GM10847 (cell line): Measurements from ENCODE around the gene DNAAF1.

Experiments
- POLR2A ChIP-seq: IDR thresholded peaks from 2 replicates; pipeline ENCODE4 v1.6.1; 2011; ENCODE audit not compliant: insufficient read length; ENCODE audit errors: extremely low read depth

Gene DNAAF1

DNA sequence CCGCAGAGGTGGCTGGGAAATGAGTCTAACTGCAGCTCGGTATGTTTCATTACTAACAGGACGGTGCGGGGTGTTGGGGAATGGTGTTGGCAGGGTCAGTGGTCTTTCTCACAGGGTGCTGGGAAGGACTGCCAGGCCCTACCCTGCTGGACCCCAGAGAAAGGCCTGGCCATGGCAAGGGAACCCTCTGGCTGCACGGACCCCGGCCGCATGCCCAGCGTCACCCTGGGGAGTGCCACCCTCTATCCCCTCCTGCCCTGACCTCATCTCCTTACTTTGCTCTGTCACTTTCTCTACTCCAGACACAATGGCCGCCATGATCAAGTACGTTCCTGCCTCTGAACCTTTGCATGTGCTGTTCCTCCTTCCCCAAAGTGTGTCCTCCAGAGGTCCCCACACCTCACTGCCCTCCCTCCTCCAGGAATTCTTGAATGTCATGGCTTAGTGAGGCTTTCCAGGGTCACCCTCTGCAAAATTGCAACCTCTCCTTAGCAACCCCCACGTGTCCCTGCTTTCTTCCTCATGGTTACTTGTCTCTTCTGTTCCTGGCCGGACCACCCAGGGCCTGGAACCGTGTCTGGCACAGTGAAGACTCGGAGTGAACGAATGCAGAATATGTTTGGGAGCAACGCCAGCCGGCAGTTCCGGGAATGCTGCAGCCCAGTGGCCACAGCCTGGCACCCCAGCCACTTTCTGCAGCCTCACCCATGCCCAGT lies 61.0 kb downstream of the DNAAF1 start:
- TF ChIP-seq POLR2A = no peak

DNA sequence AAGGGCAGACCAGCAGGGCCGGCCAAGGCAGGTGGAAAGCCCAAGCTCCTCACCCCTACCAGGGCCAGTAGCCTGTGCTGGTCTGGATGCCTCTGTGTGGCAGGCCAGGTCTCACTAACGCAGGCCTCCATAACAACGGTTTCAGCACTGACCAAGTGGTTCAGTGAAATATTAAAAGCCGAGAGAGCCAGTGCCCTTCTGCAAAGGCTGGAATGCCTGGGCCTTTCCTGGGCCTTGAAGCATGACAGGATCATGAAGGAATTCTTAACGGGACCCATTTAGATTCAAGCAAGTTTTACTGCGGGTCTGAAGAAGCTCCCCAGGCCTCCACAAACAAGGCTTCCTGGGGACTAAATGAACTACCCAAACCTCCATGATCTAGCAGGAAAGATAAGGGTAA lies 62.1 kb downstream of the DNAAF1 start:
- no peak for TF ChIP-seq POLR2A

- no peak for TF ChIP-seq POLR2A
Observed at GRCh38 chr16:84207879-84208278, 62.8 kb downstream of the DNAAF1 start.

GRCh38 chr16:84209989-84210388 lies 64.9 kb downstream of the DNAAF1 start:
- no peak for TF ChIP-seq POLR2A

DNA sequence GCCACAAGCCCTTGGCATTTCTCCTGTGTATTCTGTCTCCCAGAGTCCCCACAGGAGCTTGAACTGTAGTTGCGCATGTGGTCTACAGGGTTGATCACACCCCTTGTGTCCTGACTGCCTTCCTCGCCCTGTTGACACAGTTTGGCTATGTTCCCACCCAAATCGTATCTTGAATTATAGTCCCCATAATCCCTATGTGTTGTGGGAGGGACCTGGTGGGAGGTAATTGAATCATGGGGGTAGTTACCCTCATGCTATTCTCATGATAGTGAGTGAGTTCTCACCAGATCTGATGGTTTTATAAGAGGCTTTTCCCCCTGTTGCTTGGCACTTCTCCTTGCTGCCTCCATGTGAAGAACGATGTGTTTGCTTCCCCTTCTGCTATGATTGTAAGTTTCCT lies 67.0 kb downstream of the DNAAF1 start:
- no peak for TF ChIP-seq POLR2A

GRCh38 chr16:84212631-84213030 lies 67.5 kb downstream of the DNAAF1 start:
- TF ChIP-seq POLR2A = no peak

DNA sequence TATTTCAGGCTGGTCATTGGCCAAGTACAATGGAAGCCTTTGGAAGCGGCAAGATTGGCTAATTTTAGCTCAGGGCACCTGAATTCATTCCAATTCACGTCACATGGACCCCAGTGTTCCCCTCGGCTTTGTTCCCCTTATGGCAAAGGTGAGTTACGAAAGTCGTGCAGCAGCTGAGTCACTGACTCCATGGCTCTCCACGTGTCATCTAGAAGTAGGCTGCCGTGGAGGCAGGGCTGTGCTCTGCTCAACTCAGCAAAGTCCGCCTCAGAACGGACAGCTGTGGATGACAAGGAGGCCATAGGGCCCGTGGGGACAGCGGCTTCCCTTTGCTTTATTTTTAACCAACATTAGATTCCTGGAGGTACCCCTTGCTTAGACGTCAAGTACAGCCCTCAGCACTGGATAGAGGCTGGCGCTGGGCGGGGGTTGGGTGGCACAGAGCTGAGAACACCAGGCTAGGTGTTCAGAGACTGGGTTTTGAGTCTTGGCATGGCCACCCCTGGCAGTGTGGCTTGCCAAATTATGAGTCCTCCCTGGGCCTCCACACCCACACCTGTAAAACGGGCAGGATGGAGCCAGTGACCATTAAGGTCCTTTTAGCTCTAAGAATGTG lies 69.5 kb downstream of the DNAAF1 start:
- TF ChIP-seq POLR2A = no peak

- TF ChIP-seq POLR2A = no peak
Observed at GRCh38 chr16:84215531-84215930, 70.4 kb downstream of the DNAAF1 start.

DNA sequence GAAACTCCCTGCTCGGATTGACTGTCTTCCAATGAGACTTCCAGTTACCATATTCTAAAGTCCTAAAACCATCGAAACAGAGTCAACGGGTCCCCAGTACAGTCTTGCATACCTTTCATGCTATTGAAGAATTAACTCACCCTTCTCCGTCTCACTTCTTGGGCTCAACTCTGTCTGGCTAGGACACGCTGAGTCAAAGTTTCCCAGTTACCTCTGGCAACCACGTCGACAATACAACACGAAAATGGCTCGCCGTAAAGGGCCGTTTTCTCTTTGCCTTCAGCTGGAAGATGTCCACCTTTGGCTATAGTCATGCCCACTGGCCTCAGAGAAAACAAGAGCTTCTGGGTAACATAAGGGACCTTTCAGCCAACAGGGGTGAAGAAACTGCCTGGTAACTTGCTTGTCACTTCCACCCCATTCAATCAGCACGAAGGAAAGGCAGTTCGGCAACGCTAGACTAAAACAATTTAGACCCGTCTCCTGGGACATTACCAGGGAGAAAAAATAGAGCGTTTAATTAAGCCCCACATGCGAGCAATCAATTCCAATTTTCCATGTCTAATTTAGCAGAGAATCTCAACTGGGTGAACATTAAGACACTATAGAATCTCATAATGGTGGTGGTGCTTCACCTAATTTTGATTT lies 73.2 kb downstream of the DNAAF1 start:
- no peak for TF ChIP-seq POLR2A

- TF ChIP-seq POLR2A = no peak
Observed at GRCh38 chr16:84218956-84219355, 73.8 kb downstream of the DNAAF1 start.

GRCh38 chr16:84220851-84221250 lies 75.7 kb downstream of the DNAAF1 start:
- no peak for TF ChIP-seq POLR2A

- TF ChIP-seq POLR2A = no peak
Observed at GRCh38 chr16:84223456-84223855, 78.3 kb downstream of the DNAAF1 start.

- no peak for TF ChIP-seq POLR2A
Observed at GRCh38 chr16:84224554-84224953, 79.4 kb downstream of the DNAAF1 start.

DNA sequence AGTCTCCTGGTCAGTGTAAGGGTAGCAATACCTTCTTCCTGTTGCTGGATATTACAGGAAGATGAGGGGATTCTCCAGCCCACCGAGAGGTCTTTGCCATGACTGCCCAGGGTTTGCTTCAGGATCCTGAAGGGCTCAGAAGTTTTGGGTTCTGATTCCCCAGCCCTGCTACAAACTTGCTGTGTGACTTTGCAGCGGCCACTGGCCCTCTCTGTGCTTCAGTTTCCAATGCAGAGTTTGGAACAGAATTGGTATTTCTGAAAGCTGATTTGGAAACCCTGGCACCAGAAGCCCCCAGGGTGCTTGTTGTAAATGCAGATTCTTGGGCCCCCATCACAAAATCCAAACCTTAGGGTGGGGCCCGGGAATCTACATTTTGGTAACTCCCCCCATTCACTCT lies 80.0 kb downstream of the DNAAF1 start:
- TF ChIP-seq POLR2A = no peak

- no peak for TF ChIP-seq POLR2A
Observed at GRCh38 chr16:84225571-84225970, 80.5 kb downstream of the DNAAF1 start.

DNA sequence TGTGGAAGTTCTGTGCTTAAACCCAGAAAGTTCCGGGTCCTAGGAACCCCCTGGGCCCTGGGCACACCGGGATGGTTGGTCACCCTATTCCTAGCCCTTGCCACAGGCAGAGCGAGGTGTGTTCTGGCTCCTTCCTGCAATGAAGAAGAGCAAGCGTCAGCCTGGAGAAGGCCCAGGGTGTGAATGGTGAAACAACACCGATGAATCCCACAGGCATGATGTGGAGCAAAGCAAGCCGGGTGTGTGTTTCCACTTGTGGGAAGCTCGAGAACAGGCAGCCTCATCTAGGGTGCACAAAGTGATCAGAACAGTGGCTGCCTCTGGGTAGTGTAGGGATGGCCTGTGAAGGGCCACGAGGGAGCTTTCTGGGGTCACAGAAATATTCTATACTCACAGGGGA lies 80.9 kb downstream of the DNAAF1 start:
- TF ChIP-seq POLR2A = no peak
